Muscle layer of duodenum (tissue), 2 donors: ENCODE results near the gene AFF3.
"Not testable (repeated sequence)": the region's sequence is repeated elsewhere in the genome, so short reads cannot be mapped to it uniquely, and the experiment has no call there.

Experiments
- H3K27ac ChIP-seq: one replicate; pipeline ENCODE4 v1.7.0; 2013; ENCODE audit warnings: mild to moderate bottlenecking, low read length
- H3K27me3 ChIP-seq: one replicate; pipeline ENCODE4 v1.7.0; 2013; ENCODE audit warnings: low read depth, mild to moderate bottlenecking, control low read depth, low read length
- H3K36me3 ChIP-seq, 2 donors: one replicate each; pipeline ENCODE4 v1.7.0; 2013; ENCODE audit warnings: low read length in 2 of 2, control low read depth in 1 of 2, mild to moderate bottlenecking in 1 of 2; ENCODE audit not compliant: insufficient read depth in 2 of 2, control insufficient read depth in 1 of 2
- H3K4me1 ChIP-seq, 2 donors: one replicate each; pipeline ENCODE4 v1.7.0; 2013; ENCODE audit warnings: low read length in 2 of 2, mild to moderate bottlenecking in 2 of 2, control low read depth in 1 of 2, moderate library complexity in 1 of 2; ENCODE audit not compliant: insufficient read depth in 2 of 2, control insufficient read depth in 1 of 2
- H3K4me3 ChIP-seq, 2 donors: one replicate each; pipeline ENCODE4 v1.7.0; 2013; ENCODE audit warnings: low read length in 2 of 2, low read depth in 1 of 2, mild to moderate bottlenecking in 1 of 2
- H3K9me3 ChIP-seq, 2 donors: one replicate each; pipeline ENCODE4 v1.7.0; 2013; ENCODE audit warnings: low read length in 2 of 2, control low read depth in 1 of 2, mild to moderate bottlenecking in 1 of 2; ENCODE audit not compliant: control insufficient read depth in 1 of 2
- donor health status: healthy.

AFF3 gene

DNA sequence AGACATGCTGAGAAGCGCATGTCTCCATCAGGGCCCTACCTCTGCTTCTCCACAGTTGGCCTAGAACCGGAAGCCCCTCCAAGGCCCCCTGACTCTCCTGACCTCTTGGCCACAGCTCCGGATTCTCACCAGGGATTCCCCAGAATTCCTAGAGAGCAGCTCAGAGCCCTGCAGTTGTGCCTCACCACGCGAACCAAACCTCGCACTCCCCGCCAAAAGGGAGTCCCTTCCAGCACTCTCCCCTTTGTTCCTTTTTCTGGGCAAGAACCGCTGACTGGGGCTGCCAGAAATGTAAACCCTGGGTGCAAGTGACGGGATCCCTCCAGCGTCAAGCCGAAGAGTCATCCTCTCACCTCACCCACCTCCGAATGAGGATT is 36.7 kb downstream of the AFF3 start:
- no peak overlapping the region for H3K27ac ChIP-seq
- H3K36me3 ChIP-seq = no peaks in the 10 kb centered on the region
- peaks cover 4% of the 10 kb centered on the region for H3K27me3 ChIP-seq
- no peaks in the 10 kb centered on the region for H3K9me3 ChIP-seq
- H3K4me1 ChIP-seq = peaks cover 0 to 19% of the 10 kb centered on the region in 2 donors
- H3K4me3 ChIP-seq = peak overlapping the region; percentile 37 to 65

DNA sequence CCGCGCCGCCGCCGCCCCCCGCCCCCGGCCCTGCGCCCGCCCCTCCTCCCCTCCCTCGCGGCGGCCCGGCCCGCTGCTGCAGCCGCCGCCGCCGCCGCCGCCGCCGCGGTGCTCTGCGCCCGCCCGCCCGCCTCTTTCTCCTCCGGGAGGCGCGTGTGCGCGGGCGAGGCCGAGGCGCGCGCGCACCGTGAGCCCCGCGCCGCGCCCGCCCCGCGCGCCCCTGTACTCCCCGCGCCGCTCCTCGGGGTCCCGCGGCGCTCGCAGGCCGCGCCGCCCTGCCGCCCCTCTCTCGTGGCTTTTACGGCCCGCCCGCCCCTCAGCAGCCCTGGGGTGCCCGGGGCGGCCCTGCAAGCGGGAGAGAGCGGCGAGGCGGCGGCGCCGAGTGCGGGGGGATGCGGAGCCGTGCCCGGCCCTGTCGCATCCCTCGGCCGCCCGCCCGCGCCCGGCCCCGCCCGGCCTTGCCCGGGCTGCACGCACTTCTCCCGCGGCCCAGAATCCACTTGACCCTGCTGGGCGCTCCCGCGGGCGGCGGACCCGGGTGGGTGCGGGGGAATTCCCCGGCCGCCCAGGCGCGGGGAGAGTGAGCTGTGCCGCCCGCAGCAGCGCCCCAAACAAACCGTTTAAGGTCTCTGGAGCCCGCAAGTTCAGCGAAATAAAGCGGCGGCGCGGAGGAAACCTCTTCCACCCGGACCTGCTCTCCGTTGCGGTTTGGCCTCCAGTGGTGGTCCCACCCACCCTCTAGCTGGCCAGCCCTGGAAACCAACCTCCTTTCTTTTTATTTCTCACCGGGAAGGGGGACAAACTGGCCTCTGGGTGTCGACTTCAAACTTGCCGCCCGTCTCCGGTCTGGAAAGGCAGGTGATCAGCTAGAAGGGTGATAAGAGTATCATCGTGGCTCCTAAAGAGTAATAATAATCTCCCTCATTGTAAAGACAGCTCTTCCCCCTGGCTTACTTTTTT is 37.4 kb downstream of the AFF3 start:
- Histone ChIP-seq H3K36me3 (no peaks in the 10 kb centered on the region), H3K4me1 (peaks cover 0 to 19% of the 10 kb centered on the region in 2 donors), H3K27ac (no peak overlapping the region), H3K27me3 (peaks cover 4% of the 10 kb centered on the region), H3K4me3 (peak overlapping the region; percentile 37 to 65), H3K9me3 (no peaks in the 10 kb centered on the region)

DNA sequence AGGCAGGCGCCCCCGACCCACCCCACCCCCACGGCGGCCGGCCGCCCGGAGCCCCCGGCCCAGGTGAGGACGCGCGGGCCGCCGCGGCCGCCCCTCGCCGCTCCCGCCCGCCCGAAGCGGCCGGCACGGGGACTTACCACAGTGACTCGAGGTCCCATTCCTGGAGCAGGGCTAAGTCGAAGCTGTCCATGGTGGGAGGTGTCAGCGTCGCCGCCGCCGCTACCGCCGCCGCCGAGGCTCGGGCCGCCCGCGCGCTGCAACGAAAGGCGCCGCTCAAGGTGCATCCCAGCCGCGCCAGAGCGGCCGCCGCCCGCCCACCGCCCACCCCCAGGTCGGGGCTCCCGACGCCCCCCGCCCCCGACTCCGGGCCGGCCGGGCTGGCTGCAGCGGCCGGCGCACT is 38.1 kb downstream of the AFF3 start:
- H3K27ac ChIP-seq, H3K36me3 ChIP-seq, H3K4me3 ChIP-seq, H3K9me3 ChIP-seq, H3K27me3 ChIP-seq: not testable (repeated sequence)
- H3K4me1 ChIP-seq = peaks cover 0 to 19% of the 10 kb centered on the region in 2 donors

DNA sequence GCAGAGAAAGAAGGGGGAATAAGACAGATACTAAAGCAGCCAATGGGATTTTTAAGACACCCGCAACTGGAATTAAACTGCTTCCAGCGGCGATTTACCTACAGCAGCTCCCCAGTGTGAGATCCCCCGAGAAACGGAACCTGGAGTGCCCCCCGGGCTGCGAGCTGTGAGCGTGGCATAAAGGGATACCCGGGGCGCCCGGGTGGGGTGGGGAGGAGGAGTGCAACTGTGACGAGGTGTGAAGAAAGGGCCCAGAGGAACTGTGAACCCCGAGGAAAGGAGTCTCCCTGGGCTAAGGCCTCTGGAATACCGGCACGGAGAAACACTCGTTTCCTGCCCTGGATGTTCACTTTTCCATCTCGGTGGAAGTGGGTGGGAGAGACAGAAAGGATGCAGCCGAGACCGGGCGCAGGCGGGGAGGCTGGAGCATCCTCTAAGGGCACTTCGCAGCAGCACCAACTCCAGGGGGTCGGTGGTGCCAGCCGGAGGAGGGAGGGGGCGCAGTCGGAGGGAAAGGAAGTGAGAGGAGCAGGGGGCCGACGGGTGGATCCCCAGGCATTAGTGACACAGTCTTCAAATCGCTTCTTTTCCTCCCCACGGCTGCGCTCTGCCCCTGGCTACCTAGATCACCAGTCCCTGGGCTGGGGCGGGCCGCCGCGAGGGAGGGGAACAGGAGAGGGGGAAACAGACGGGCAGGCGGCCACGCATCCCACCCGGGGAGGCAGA is 38.7 kb downstream of the AFF3 start:
- H3K9me3 ChIP-seq, H3K36me3 ChIP-seq, H3K27ac ChIP-seq, H3K27me3 ChIP-seq, H3K4me3 ChIP-seq: not testable (repeated sequence)
- peaks cover 0 to 19% of the 10 kb centered on the region in 2 donors for H3K4me1 ChIP-seq

DNA sequence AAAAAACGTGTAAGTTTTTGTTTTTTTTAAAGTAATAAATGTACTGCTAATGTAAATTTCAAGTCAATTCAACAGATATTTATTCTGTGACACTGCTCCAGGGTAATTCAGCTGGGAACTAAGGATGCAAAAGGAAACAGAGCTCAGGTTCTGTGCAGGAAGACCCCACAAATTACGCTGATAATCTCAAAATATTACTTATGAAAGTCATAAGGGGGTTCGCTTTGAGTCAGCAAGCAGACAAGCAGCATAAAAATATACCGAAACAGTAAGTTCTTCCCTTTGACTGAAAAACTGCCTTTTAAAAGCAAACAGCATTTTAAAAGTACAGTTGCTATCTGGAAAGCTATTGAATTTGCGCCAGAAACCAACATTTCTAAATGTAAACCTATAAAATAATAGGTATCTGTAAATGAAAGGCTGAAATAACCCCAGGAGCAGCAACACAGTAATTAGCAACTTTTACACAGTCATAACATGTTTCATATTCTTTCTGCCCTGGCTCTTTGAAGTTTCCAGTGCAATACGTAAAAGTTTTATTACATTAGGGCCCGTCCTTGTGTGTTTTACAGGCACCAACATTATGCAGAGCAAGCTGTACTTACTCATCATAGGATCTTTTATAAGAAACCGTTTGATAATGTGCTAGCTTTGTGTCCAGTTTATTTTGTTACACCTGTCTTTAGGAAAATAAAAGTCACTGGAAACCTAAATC is 39.8 kb downstream of the AFF3 start:
- H3K9me3 ChIP-seq, H3K27me3 ChIP-seq, H3K36me3 ChIP-seq, H3K27ac ChIP-seq, H3K4me3 ChIP-seq: not testable (repeated sequence)
- peaks cover 0 to 18% of the 10 kb centered on the region in 2 donors for H3K4me1 ChIP-seq

DNA sequence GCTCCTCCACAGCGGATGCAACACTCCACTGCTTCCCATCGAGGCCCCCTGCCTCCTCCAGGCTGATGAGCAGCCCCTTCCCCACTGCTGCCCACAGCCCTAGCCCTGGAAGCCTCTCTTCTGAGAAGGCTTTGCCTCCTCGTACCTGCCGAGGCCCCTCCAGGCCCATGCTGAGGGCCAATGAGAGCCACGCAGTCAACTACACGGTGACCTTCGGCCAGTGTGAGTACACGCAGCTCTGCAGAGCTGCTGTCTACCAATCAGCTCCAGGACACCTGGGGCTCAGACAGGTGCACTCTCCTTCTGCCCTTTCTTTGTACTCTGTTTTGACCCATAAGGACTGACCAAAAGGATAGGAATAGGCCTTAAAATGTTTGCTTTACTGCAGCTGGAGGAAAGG is 43.5 kb downstream of the AFF3 start:
- not testable (repeated sequence) for H3K9me3 ChIP-seq, H3K4me3 ChIP-seq, H3K36me3 ChIP-seq, H3K27ac ChIP-seq, H3K27me3 ChIP-seq, H3K4me1 ChIP-seq

DNA sequence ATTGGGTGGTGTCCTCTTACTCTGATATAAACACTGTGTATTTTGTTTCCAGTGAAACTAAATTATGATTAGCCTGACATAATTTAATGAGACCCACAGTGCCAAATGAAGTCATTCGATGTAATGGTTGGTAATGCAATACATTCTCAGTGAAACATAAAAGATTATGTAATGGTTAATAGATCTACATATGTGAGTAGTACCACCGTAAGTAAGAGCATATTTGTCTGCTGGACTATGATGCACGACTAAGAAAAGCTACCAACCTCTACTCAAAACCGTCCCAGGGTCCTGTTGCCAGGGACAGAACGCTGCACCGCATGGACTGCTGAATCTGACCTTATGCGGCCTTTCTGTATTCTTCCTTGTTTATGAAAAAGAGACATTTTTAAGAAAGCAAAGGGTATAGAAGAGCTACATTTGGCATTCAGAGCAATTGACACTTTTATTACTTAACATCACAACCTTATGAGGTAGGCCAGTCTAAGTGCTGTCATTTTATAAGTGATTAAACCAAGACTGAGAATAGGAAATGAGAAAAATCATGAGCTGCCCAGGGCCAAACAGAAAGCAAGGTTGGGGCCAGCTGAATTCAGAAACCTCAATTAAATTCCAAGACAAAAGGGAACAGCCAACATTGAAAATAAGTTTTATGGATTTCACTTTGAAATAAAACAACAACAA is 44.6 kb downstream of the AFF3 start:
- not testable (repeated sequence) for H3K9me3 ChIP-seq, H3K4me1 ChIP-seq, H3K27me3 ChIP-seq, H3K4me3 ChIP-seq, H3K36me3 ChIP-seq, H3K27ac ChIP-seq

DNA sequence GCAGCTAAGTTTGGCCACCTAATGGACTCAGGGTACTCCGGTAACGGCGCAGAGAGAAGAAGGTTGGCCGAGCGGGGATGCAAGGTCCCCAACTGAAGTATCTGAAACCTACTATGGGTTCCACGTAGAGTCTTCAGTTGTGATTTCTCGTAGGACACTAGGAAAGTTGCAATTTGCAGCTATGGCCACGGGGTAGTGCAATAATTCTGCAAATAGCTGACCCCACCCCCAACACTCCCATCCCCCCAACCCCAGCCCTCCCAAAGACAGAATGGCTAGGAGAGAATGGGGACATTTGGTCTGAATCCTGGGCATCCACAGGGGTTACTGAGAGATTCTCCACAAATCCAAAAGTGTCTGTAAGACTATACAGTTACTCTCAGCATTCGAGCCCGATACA is 46.5 kb downstream of the AFF3 start:
- H3K4me3 ChIP-seq, H3K36me3 ChIP-seq: not testable (repeated sequence)

DNA sequence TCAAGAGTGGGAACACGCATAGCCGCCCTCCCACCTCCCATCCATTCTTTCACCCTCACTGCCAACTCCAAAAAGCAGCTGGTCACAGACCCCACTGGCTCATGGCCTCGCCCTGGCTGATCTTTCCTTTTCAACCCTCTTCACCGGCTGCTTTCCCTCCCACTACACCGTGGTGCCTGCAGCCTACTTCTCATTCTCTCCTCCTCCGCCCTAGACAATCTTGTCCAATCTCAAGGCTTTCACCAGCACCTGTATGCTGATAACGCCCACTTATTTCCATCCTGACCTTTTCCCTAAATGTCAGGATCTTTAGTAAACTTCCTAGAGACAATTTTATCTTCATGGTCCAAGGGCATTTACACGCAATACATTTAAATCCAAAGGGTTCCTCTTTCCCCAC is 50.6 kb downstream of the AFF3 start:
- H3K27ac ChIP-seq, H3K4me1 ChIP-seq, H3K36me3 ChIP-seq, H3K4me3 ChIP-seq, H3K9me3 ChIP-seq, H3K27me3 ChIP-seq: not testable (repeated sequence)

More for the DNA sequence above, 46.5 kb downstream of the AFF3 start:
- not testable (repeated sequence) for H3K9me3 ChIP-seq, H3K27ac ChIP-seq, H3K4me1 ChIP-seq, H3K27me3 ChIP-seq

DNA sequence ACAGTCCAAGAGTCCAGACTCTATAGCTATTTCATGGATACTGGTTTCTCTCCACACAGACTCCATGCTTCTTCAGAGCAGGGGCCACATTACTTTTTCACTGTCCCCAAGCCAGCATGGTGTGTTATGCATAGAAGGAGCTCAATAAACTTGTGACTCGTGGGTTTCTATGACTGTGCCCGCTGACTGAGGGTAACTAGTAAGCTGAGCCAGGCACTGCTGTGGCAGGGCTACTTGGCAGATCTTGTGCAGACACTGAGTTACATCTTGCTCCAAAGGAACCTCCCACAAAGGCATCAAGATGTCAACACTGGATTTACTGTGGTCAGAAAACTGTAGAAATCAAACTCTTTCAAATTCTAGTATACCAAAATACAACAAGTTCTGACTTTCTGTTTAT is 56.6 kb downstream of the AFF3 start:
- H3K4me3 ChIP-seq, H3K36me3 ChIP-seq, H3K27ac ChIP-seq, H3K9me3 ChIP-seq, H3K27me3 ChIP-seq, H3K4me1 ChIP-seq: not testable (repeated sequence)
